H54 (cell line): Measurements from ENCODE around the gene MACROD2.

Experiments used
- DNase-seq: peaks from one replicate; pipeline ENCODE4 v3.0.0; 2011; ENCODE audit warnings: low spot score, mixed read lengths; ENCODE audit not compliant: insufficient read length
- FAIRE-seq: peaks from 3 replicates; lab custom pipeline; 2011; peaks lifted over from hg19 to GRCh38; lab: Jason Lieb, UNC
- POLR2A ChIP-seq: IDR thresholded peaks from 2 replicates; pipeline ENCODE4 v1.6.1; 2011; ENCODE audit warnings: low read depth, mild to moderate bottlenecking, low read length

Gene MACROD2

GRCh38 chr20:14412065-14412681 lies 416.9 kb downstream of the MACROD2 start:
- FAIRE-seq (no peak), DNase-seq (no peak)
- no peak for TF ChIP-seq POLR2A

DNA sequence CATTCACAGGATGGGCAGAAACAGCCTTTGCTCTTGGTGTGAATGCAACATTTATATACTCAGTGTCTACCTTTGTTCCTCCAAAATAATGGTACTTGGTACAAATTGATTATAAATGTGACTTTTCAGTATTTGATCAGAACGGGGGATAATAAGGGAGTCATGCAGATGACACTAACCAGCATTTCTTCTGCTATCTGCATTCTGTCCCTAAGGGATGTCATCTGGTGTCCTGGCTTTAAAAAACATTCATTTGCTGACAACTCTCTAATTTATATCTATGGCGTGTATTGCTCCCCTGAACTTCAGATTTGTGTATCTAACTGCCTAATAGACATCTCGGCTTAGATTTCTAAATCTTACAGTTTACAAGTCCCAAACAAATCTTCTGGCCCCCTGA lies 418.5 kb downstream of the MACROD2 start:
- DNase-seq (no peak), FAIRE-seq (no peak)
- TF ChIP-seq POLR2A, result no peak

DNA sequence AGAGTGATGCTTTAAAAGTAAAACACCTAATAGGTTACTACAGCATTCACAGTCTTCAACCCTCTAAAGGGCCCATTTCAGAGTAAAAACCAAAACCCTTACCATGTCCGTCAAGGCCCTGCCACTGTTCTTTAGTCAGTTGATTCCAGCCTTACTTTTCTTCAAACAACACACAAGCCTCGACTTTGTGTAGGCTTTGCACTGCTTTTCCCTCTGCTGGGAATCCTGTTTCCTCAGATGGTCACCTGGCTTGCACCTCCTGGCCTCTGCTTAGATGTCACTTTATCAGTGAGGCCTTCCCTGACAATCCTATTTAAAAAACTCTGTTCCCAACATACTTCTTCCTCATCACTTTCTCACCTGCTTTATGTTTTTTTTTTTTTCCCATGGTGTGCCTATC lies 419.2 kb downstream of the MACROD2 start:
- TF ChIP-seq POLR2A, result no peak
- FAIRE-seq (no peak), DNase-seq (no peak)

- no peak for TF ChIP-seq POLR2A
- FAIRE-seq (no peak), DNase-seq (no peak)
Measured at GRCh38 chr20:14415467-14415866, 420.2 kb downstream of the MACROD2 start.

DNA sequence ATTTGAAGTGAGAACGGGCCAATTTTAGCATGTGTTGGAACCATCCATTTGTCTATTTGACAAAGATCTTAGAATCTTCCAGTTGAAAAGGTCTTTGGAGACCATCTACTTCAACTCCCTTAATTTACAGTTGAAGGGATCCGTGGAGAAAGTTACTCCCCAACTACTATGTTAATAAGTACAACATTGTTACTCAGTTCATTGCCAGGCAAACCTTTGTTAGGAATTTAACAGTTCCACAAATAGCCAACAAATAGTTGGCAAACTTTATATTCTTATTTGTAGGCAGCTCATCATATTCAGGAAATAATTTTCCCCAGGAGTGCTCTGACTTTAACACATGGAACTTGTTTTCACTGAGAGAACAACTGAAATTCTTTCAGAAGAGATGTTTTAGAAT lies 423.1 kb downstream of the MACROD2 start:
- DNase-seq (no peak), FAIRE-seq (no peak)
- TF ChIP-seq POLR2A, result no peak

DNA sequence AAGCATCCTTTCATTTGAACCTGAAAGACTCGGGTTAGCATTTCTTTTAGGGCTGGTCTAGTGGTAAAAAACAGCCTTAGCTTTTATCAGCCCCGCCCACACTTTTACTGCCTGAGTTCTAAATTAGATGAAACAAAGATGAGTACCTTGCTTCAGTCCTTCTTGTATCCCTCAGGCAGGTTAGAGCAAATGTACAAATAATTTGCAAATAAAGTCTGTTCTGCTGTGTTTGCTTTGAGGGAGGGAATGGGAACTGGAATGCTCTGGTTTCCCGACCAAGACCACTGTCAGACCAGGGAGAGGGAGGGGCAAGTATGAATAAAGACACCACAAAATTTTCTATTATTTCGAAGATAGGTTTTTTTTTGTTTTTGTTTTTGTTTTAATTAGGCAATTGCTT lies 427.6 kb downstream of the MACROD2 start:
- TF ChIP-seq POLR2A, result no peak
- FAIRE-seq, result no peak
- DNase-seq, result no peak

GRCh38 chr20:14431568-14431967 lies 436.3 kb downstream of the MACROD2 start:
- no peak for TF ChIP-seq POLR2A
- DNase-seq (no peak), FAIRE-seq (no peak)

DNA sequence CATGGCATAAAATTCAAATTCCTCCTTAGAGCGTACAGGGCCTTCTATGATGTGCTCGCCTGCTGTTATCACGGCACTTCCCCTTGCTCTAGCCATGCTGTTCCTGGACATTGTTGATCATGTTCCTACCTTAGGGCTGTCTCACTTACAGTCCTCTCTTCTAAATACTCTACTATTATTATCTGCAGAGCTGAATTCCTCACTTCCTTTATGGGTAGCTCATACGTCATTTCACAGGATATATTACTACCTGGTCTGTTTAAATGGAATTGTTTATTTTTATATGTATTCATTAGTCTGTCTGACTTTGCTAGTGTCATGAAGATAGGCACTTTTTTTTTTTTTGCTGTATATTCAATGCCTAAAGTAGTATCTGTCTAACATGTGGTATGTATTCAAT lies 436.8 kb downstream of the MACROD2 start:
- no peak for FAIRE-seq
- DNase-seq, result no peak
- TF ChIP-seq POLR2A, result no peak

GRCh38 chr20:14432597-14432996 lies 437.3 kb downstream of the MACROD2 start:
- DNase-seq (no peak), FAIRE-seq (no peak)
- TF ChIP-seq POLR2A, result no peak

- FAIRE-seq (no peak), DNase-seq (no peak)
- no peak for TF ChIP-seq POLR2A
Measured at GRCh38 chr20:14434384-14435136, 439.2 kb downstream of the MACROD2 start.

- TF ChIP-seq POLR2A, result no peak
Measured at GRCh38 chr20:14441201-14441600, 445.9 kb downstream of the MACROD2 start.

DNA sequence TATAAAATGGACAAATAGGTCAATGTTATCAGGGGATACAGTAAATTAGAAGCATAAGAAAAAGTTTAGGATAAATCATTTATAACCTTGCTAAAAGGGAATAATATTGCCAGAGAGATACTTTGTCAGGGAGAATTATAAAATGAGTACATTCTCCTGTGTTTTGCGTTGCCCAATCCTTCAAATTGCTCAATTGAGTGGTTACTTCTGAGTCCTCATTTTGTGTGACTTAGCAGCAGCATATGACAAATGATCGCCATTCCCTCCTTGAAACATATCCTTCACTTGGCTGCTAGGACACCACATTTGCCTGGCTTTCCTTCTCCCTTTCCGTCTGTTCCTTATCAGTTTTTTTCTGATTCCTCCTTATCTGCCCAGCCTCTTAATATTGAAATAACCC lies 448.8 kb downstream of the MACROD2 start:
- DNase-seq (no peak), FAIRE-seq (no peak)
- TF ChIP-seq POLR2A, result no peak

More at GRCh38 chr20:14441201-14441600, 445.9 kb downstream of the MACROD2 start:
- DNase-seq (no peak), FAIRE-seq (no peak)

GRCh38 chr20:14445310-14445709 lies 450.0 kb downstream of the MACROD2 start:
- FAIRE-seq (no peak), DNase-seq (no peak)
- TF ChIP-seq POLR2A, result no peak

- DNase-seq, result no peak
- TF ChIP-seq POLR2A, result no peak
- FAIRE-seq, result no peak
Measured at GRCh38 chr20:14445902-14446301, 450.6 kb downstream of the MACROD2 start.

GRCh38 chr20:14446446-14446845 lies 451.1 kb downstream of the MACROD2 start:
- no peak for DNase-seq
- no peak for TF ChIP-seq POLR2A
- FAIRE-seq, result no peak
